HG03565 (cell line): ENCODE measurements around the gene DARS1.

Source experiments
- ATAC-seq: cut with Tn5 transposase; IDR thresholded peaks from one replicate; pipeline ENCODE4 v1.9.1; 2021; ENCODE audit warnings: mild to moderate bottlenecking, moderate library complexity; ENCODE audit not compliant: unreplicated experiment

Gene DARS1

DNA sequence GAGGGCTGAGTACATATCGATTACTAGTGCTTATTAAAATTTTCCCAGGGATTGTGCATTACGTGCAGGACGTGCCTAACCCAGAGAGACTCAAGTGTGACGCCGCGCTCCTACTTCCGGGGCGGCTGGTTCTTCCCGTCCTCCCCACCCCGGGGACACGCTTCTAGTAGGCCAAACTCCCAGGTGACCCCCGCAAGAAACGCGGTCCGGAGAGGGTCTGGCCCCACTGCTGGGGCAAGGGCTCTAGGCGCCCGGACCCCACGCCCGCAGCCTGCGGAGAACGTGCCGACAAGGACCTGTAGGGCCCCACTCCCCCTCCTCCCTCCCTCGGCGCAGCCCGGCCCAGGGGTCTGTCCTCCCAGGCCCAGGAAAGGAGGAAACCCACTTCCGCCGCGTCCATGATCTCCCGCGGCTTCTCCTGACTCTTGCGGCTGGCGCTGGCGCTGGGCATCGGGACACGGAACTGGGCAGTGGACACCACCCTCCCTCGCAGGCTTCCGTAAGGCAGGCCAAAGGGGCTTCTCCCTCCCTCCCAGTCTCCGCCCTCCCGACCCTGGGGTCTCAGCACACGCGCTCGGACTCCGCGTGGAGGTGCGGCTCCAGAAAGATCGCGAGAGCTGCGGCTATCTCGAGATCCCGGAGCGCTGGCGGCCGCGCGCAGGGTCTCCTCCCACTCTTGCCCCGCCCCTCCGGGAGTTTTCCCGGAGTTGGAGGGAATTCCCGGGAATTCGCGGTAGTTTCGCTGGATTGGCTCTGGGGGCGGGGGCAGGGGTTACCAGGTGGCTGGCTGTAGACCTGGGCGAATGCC is at the start of gene DARS1:
Gene DARS1, minus strand, starts transcription at position 609 of the 808 bp plus-strand sequence. Its CDS starts 158 bp downstream, at position 451.
- peak; percentile 63 for ATAC-seq

DNA sequence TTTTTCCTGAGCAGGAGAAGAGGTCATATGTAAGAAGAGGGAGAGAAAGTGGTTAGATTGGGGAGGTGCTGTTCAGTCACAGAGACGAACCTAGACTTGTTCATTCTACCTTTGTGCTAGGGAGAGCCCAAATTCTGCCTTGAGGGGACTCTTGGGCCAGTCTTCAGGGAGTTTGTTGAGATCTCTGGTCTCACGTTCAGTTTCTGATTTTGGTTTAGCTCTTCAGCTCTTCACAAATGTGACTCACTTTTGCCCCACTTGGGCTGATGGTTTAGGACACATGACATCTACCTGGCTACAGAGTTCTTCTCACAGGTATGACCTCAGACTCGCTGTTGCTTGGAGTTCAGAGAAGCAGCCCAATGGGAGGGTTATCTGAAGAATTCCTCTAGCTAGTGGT is 49.2 kb upstream of the DARS1 start:
- ATAC-seq = peak; percentile 41

DNA sequence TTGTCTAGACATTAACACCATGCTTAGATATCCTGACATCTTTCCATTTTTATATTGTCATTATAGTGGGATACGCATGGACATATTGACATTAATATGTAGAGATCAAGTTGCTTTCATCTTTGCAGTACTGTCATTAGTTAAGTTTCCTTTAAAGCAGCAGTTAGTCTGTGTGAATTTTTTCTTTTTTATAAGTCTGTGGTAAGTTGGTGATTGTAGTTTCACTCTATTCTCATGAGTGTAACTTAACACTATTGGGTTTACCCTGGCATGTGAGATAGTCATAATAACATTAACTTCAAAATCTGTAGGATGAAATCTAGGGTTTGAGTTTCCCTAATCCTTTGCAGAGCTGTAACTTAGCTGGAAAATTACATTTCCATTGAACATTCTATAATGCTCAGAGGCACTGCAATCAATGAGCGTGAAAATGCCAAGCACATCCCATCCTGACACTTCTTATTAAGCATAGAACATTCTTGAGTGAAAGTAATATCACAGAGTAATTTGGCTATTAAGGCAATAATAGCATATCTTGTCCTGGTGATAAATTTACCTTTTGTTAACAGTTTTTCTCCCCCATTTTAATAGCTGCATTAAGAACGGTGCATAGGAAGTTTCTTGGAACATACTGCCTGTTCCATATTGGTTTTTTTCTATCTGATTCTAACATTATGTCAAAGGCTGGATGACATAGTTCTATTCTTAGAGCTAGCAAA is 47.5 kb upstream of the DARS1 start:
- no peak for ATAC-seq

DNA sequence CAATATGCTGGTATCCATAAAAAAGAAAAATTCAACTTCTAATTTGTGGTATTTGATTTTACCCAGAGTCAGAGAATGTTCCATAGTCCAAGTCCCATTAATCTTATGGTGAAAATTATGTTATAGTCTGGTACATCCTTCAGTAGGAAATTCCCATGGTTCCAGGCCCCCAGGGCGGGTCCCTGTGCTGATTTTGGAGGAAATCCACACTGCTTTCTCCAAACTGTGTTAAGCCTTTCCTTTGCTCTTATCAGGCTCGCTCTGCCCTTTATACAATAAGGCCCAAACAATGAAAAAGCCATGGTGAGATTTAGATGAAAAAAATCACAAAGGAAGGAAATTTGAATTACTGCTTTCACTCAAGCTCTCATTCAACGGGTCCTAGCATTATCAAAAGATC is 46.8 kb upstream of the DARS1 start:
- ATAC-seq = no peak

DNA sequence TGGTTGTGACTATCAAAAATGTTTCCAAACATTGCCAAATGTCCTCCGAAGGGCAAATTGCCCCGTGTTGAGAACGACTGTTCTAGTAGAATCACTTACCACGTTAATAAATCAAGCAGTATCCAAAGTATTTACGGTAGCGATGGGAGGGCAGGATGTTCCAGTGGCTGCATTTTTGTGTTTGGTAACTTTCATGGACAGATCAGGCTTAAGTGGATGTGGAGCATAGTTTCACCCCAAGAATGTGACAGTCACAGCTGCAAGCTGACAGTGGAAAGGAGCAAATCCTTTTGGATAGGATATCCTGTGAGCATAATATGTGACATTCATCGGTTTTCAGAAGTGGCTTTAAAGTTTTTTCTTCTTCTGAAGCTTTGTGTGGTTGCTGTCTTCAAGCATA is 46.3 kb upstream of the DARS1 start:
- no peak for ATAC-seq

DNA sequence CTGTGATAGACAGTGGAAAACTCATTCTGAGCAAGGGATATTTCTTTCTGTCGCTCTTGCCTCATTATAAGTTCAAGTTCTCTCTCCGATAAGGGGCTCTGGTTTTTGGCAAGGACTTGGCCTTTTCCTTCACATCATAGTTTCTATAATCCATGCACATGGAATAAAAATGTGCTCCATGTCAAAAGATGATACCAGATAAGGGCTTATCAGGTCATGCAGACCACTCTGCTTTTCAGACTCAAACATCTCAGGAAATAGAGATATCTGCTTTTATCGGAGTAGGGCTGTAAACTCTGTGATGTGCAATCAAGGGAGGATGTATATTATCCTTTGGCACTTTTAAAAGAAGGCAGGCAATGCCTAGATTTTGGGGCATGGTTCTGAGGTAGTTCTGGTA is 45.0 kb upstream of the DARS1 start:
- no peak for ATAC-seq

DNA sequence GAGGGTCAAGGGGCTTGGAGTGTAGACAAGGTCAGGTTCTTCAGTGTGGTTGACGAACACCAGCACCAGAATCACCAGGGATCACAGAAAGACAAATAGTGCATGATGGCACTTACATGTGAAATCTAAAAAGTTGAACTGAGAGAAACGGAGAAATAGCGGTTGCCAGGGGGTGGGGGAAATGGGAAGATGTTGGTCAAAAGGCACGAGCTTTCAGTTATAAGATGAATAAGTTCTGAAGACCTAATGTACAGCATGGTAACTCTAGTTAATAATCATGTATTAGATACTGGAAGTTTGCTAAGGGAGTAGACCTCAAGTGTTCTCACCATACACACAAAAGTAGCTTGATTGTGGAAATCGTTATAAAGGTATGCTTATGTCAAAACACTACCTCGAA is 43.7 kb upstream of the DARS1 start:
- peak; percentile 68 for ATAC-seq

DNA sequence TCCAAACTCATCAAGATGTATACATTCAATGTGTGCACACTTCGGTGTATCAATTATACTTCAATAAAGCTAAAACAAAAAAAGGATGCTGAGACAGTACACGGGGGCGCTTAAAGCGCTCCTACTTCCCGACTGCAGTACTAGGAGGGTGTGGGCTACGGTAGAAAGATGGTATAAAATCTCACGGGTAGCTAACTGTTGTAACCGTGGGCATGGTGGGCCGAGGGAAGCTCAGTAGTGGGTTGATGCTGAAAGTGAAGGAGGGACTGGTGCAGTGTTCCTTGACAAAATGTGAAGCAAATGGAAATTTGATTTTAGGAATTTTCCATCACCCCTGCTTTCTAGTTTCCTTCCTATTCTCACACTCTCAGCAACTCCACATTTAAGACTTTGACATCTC is 42.6 kb upstream of the DARS1 start:
- no peak for ATAC-seq

DNA sequence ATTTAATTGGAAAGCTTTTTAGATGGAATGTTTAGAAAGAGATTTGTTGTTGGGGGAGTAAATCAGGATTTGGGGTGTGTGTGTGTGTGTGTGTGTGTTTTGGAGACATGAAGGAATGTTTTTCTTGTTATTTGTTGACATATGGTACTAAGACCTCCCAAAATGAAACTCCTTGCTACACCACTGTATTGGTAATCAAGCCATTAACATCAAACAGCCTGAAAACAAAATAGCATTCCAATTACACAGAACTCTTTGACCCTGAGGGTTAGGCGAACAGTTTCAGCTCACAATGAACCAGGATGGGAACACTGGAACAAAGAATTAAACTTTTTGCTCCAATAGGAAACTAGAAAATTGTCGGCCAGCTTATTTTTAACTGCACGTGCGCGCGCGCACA is 41.7 kb upstream of the DARS1 start:
- ATAC-seq = no peak

DNA sequence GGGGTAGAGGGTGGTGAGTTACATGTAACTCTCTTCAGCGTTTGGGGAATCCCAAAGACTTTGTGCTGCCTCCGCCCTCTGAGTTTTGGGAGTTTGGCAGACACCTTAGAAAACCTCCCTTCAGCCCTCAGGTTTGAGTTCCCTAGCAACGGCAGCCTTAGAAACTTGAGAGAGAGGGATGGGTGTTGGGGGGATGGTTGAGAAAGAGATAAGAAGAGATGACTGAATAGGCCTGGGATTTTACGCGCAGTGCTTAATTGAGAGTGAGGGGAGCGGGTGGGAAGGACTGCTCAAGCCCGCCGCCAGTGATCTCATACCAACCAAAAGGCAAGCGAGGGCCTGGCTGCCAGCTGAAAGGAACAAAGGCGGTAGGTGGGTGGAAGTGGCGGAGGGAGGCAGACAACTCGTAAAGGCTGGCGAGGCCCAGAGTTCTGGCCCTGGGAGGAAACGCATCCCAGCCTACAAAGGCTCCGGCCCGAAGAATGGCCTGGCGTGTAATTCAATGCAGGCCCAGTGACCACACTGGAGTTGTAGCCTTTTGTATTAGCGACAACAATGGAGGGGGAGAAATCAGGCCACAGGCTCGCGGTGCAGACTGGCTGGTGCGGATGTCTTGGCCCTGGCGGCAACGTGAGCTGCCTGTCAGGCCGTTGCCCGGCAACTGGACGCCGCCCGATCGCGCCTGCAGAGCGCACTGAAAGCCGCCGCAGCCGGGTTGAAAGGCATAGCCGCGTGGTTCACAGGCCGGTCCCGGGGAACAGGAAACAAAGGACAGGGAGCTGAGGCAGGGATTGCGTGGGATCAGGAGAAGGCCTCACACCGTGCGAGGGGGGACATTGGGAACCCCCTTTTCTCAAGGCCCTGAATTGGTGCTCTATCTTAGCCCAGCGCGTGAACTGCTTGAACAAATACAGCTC is 39.9 kb upstream of the DARS1 start:
- ATAC-seq = peak; percentile 48

DNA sequence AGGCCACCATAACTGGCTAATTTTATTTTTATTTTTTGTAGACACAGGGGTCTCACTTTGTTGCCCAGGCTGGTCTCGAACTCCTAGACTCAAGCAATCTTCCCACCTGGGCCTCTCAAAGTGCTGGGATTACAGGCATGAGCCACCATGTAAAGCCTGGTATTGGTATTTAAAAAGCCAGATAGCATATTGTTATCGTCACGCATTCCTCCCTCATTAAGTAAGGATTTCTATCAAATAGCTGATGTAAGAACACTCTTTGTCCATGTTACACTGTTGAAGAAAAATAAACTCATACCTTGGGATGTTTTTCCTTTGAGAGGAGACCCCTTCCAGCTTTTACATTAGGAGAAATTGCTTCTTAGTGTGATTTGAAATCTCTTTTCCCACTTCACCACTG is 39.2 kb upstream of the DARS1 start:
- ATAC-seq = no peak

DNA sequence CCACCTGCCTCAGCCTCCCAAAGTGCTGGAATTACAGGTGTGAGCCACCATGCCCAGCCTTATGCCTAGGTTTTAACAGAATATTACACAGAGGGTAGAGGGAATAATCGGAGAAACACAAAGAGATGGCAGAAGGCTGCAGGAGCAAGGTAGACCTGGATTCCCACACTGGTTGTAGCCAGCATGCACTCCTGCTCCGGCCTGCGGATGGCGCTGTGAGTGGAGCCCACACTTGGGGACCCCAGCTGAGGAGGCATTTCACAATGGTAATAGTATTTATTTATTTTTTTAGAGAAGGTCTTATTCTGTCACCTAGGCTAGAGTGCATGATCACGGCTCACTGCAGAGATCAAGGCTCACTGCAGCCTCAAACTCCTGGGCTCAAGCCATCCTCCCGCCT is 38.8 kb upstream of the DARS1 start:
- ATAC-seq = no peak

DNA sequence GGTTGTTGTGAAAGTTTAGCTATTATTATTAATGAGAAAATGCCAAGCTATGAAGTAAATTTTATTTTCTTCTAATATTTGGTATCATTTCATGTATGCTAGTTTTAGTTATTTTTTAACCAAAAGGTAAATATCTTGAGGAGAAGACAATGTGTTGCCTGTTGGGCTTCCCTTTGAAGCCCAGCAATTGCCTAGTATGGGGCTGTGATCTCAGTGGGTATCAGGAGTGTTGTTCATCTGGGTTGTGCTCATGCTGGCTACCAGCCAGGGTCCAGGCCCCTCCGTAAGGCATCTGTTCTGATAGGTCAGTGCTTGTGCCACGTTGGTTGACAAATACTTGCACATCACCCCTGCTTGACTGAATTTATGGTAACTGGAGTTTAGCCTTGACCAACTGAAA is 38.0 kb upstream of the DARS1 start:
- no peak for ATAC-seq

DNA sequence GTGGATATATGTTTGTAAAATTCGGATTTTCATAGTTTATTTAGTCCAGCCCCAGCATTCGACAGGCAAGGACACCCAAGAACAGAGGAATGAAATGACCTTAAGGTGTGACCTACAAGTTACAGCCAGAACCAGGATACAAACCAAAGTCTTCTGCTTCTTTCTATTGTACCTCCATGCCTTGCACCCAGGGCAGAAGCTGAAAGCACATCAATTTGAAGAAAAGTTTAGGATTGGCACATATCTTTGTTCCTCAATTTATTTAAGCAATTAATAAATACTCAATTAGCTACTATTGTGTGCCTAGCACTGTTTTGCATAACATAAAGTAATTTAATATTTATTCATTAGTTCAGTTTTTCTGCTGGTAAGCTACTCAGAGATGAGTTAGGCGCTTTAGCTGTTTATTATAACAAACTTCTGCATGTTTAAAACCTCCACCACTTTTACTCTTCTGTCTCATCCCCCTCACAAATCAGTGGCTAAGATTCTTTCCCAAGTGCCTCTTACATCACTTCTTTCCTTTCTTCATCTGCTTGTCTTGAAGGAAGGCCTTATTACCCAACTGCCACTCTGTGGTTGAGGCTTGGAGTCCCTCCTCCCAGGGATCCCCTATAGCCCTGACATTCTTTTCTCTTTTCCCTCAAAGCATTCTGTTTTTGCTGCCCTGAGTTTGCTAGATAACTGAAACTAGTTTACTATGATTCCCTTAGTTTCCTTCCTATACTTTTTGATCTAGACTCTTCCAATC is 37.1 kb upstream of the DARS1 start:
- no peak for ATAC-seq

DNA sequence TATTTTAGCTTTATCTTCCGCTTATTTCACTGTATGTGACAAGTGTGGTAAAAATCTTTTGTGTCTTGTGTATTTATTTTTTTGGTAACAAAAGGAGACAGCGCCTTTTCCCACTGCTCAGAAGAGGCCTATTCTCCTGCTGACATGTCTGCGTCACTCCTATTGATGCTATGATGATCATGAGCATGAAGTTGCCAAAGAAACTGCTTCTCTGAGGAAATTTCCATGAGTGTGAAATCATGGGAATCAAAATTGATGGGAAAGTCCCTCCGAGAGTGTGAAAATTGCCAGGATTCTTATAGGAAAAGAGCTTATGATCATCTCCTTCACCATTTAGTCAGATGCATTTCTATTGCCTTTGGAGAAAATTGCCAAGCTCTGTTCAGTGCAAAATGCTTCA is 36.5 kb upstream of the DARS1 start:
- ATAC-seq = no peak

DNA sequence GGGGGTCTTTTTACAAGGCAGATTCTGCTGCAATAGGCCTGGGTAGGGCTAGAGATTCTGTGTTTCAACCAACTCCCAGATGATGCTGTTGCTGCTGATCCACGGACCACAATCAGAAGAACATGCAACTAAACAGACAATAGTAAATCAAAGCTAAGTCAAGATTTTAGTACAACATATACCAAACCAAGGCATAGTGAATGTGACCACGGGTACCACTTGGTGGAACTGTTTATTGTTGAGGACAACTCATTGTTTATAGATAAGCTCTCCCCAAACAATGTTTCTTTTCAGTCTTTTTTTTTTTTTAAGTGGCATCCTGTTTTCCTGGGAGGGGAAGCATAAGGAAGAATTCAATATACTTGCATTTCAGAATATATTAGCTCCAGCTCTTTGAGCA is 36.0 kb upstream of the DARS1 start:
- no peak for ATAC-seq

DNA sequence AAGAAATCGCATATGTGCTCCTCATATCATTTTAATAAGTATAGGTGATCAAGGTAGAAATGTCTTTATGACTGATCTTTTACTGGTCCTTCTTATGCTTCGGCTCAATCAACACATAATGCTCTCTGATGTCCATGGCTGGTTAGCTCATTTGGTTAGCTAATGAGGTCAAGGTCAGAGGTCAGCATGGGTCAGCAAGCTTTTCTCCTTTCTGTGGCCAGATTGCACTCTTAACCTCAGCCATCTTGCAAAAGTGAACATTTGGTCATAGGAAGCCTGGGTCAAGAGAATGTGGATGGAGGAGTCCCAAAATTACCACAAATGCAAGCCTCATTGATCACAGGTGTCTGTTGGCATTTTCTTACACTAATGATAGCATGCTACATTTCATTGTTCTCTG is 35.4 kb upstream of the DARS1 start:
- no peak for ATAC-seq

DNA sequence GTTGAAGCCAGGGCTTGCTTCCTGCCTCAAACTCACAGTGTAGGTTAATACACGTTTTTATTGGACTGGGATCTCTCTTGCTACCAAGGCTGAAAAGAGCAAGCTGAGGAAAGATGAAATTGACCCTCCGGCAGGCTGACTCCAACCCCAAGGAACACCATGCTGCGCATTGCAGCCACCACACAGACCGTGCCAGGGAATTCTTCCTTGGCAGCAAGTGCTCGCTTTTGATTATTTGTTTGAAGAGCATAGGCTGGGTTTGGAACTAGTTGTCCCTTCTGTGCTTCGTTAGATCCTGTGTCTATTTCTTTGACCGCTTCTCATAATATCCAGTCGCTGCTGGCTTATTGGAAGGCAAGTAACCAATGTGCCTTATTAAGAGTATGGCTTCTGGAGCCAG is 34.4 kb upstream of the DARS1 start:
- ATAC-seq = no peak

DNA sequence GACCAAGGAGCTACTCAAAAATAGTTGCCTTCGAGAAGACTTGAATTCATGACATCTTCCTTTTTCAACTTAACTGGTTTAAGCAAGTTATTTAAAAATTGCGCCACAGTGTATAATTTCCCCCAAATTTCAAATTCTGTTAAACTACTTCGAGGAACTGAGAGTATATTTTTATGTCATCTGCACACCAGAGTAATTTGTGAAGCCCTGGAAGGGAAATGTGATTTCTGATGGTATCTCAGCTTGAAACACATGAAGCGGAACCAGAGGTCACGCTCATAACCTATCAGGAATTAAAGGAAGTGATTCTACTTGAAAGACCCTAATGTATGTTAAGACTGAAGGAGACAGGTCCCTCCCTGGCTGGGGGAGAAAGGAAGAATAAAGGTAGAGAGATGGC is 33.9 kb upstream of the DARS1 start:
- peak; percentile 62 for ATAC-seq

DNA sequence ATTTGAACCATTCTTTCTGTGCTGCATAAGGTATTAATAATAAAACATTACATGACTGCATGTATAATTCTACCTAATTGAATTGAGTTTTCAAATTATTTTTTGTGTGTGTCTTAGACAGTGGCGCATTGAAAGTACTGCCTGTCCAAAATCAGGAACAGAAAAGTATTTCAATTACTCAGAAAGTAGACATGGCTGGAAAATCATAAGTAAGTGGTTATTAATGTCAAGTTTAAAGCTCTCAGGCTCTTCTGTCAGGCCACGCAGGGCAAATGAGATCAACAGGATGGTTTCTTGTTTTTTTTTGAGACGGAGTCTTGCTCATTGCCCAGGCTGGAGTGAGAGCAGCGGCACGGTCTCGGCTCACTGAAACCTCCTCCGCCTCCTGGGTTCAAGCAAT is 32.4 kb upstream of the DARS1 start:
- ATAC-seq = no peak

DNA sequence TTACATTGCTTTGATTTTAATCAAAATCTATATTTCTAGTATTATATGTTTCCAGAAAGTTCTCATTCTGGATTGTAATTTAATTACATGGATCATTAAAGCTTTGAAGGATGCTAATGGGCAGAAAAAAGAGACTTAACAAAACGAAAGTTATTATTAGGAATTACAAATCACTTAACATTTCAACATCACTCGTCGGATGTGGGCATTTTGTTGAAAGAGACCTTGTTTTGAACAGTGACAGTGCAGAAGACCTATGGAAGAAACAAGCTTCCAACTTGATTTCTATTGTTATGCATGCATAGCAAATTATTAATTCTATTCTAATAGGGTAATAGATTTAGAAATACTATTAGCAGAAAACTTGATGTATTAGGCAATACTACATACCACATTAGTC is 31.4 kb upstream of the DARS1 start:
- ATAC-seq = no peak
